Activated gamma-delta T cell treated with anti-CD3 and anti-CD28 coated beads, Interleukin-2, amount 50 U/mL, for 16 hours (primary cell): ENCODE measurements around the gene ANKRD63.

ENCODE experiments used
- DNase-seq: peaks from one replicate; pipeline ENCODE4 v3.0.0-alpha.2; 2020; ENCODE audit warnings: low read depth

ANKRD63 gene

GRCh38 chr15:40279437-40280141 is 3.3 kb downstream of the ANKRD63 start:
- DNase-seq = peak; percentile 60

GRCh38 chr15:40278026-40278425 is 4.8 kb downstream of the ANKRD63 start:
- DNase-seq = no peak

- no peak for DNase-seq
Measured at GRCh38 chr15:40277471-40277870, 5.4 kb downstream of the ANKRD63 start.

- no peak for DNase-seq
Measured at GRCh38 chr15:40276927-40277326, 5.9 kb downstream of the ANKRD63 start.

GRCh38 chr15:40275954-40276353 is 6.9 kb downstream of the ANKRD63 start:
- no peak for DNase-seq

GRCh38 chr15:40275523-40275922 is 7.3 kb downstream of the ANKRD63 start:
- no peak for DNase-seq

GRCh38 chr15:40274350-40275274 is 8.3 kb downstream of the ANKRD63 start:
- peak; percentile 85 for DNase-seq

- DNase-seq = no peak
Measured at GRCh38 chr15:40273428-40273827, 9.4 kb downstream of the ANKRD63 start.

GRCh38 chr15:40272485-40273056 is 10.3 kb downstream of the ANKRD63 start:
- DNase-seq = no peak

- no peak for DNase-seq
Measured at GRCh38 chr15:40271685-40272484, 11.0 kb downstream of the ANKRD63 start.

GRCh38 chr15:40270246-40270995 is 12.4 kb downstream of the ANKRD63 start:
- no peak for DNase-seq

GRCh38 chr15:40269604-40270003 is 13.3 kb downstream of the ANKRD63 start:
- DNase-seq = no peak

GRCh38 chr15:40267670-40268069 is 15.2 kb downstream of the ANKRD63 start:
- DNase-seq = no peak

GRCh38 chr15:40266828-40267304 is 16.0 kb downstream of the ANKRD63 start:
- DNase-seq = no peak

- DNase-seq = no peak
Measured at GRCh38 chr15:40265875-40266274, 17.0 kb downstream of the ANKRD63 start.

GRCh38 chr15:40265355-40265754 is 17.5 kb downstream of the ANKRD63 start:
- DNase-seq = no peak

- DNase-seq = no peak
Measured at GRCh38 chr15:40264321-40265153, 18.3 kb downstream of the ANKRD63 start.

- DNase-seq = no peak
Measured at GRCh38 chr15:40263024-40263754, 19.7 kb downstream of the ANKRD63 start.

GRCh38 chr15:40259021-40259420 is 23.8 kb downstream of the ANKRD63 start:
- DNase-seq = no peak

GRCh38 chr15:40258544-40258943 is 24.3 kb downstream of the ANKRD63 start:
- no peak for DNase-seq
